NCI-H2081 (cell line): Measurements from ENCODE around the gene GNG4.

Experiments used
- DNase-seq, 2 experiments: peaks; one replicate each; lab custom pipeline; 2025; lab: John Stamatoyannopoulos, UW

The GNG4 gene

GRCh38 chr1:235649368-235650163, at the start of gene GNG4:
TSS of gene GNG4 (minus strand) at chr1:235649784. CDS start at chr1:235583838, 65,946 bp downstream.
- DNase-seq, result peak; percentile 79

- no peak for DNase-seq
Measured at GRCh38 chr1:235697508-235697907, 47.9 kb upstream of the GNG4 start.

- DNase-seq, result no peak
Measured at GRCh38 chr1:235689356-235689755, 39.8 kb upstream of the GNG4 start.

GRCh38 chr1:235688096-235688495, 38.5 kb upstream of the GNG4 start:
- DNase-seq, result no peak

GRCh38 chr1:235683653-235684052, 34.1 kb upstream of the GNG4 start:
- DNase-seq, result no peak

- DNase-seq, result no peak
Measured at GRCh38 chr1:235682216-235682615, 32.6 kb upstream of the GNG4 start.

GRCh38 chr1:235679644-235680043, 30.1 kb upstream of the GNG4 start:
- DNase-seq, result no peak

- no peak for DNase-seq
Measured at GRCh38 chr1:235679005-235679404, 29.4 kb upstream of the GNG4 start.

- no peak for DNase-seq
Measured at GRCh38 chr1:235675152-235675890, 25.7 kb upstream of the GNG4 start.

- no peak for DNase-seq
Measured at GRCh38 chr1:235673981-235674380, 24.4 kb upstream of the GNG4 start.

GRCh38 chr1:235671992-235672391, 22.4 kb upstream of the GNG4 start:
- no peak for DNase-seq

GRCh38 chr1:235670157-235670776, 20.7 kb upstream of the GNG4 start:
- no peak for DNase-seq

GRCh38 chr1:235669277-235669676, 19.7 kb upstream of the GNG4 start:
- DNase-seq, result no peak

GRCh38 chr1:235663628-235664027, 14.0 kb upstream of the GNG4 start:
- no peak for DNase-seq

GRCh38 chr1:235661568-235661967, 12.0 kb upstream of the GNG4 start:
- no peak for DNase-seq

GRCh38 chr1:235659186-235659771, 9.7 kb upstream of the GNG4 start:
- no peak for DNase-seq

- no peak for DNase-seq
Measured at GRCh38 chr1:235657747-235658526, 8.4 kb upstream of the GNG4 start.

- peak in 1 of 2 experiments; percentile 51 for DNase-seq
Measured at GRCh38 chr1:235657269-235657668, 7.7 kb upstream of the GNG4 start.

GRCh38 chr1:235652364-235652763, 2.8 kb upstream of the GNG4 start:
- DNase-seq, result no peak

- no peak for DNase-seq
Measured at GRCh38 chr1:235651170-235651806, 1.7 kb upstream of the GNG4 start.
